Endothelial cell of umbilical vein (primary cell): ENCODE measurements around the gene PIKFYVE. TPM values are rescaled to one million over a fixed set of nuclear protein-coding genes. Genes with fewer than 3 reads are reported as not detected.

Source experiments
- BruUV-seq: library from RNA; stranded (reverse); fragments of 400-500 nt; replicated peaks from 2 replicates; lab custom pipeline; 2021; lab: Mats Ljungman, UMichigan
- CTCF ChIA-PET: fragments of 300-600, 350-600 bp; sonication (Branson Sonifier 250); formaldehyde crosslinking; loops from one replicate; lab custom pipeline; 2021; ENCODE audit warnings: antibody characterized with exemption, inconsistent platforms; lab: Charles Lee
- POLR2A ChIA-PET: fragments of 300-600, 350-600 bp; sonication (Branson Sonifier 250); formaldehyde crosslinking; loops from one replicate; lab custom pipeline; 2021; ENCODE audit warnings: antibody characterized with exemption, inconsistent platforms; lab: Charles Lee
- DNase-seq: peaks from one replicate; pipeline ENCODE4 v3.0.0-alpha.2; 2011; ENCODE audit warnings: low read depth, low spot score
- FAIRE-seq: peaks from 2 replicates; lab custom pipeline; 2011; peaks lifted over from hg19 to GRCh38; lab: Jason Lieb, UNC
- H2AFZ ChIP-seq: 2 replicates; pipeline ENCODE4 v1.6.0; 2012; ENCODE audit warnings: low read depth, low read length, control low read depth, inconsistent platforms
- H3K27ac ChIP-seq: 2 replicates; pipeline ENCODE4 v1.5.1; 2011; ENCODE audit warnings: low read depth, mild to moderate bottlenecking, control low read depth, low read length, moderate library complexity; ENCODE audit not compliant: insufficient read depth
- H3K27me3 ChIP-seq, 2 experiments: 2 replicates each; pipeline versions ENCODE4 v1.6.0 to v1.6.1; 2011; ENCODE audit warnings: low read length in 2 of 2, mixed read lengths in 1 of 2; ENCODE audit not compliant: control insufficient read depth in 2 of 2, insufficient read depth in 2 of 2
- H3K36me3 ChIP-seq, 2 experiments: 2 replicates in 1 of 2; 3 replicates in 1 of 2; pipeline ENCODE4 v1.5.1; 2011; ENCODE audit warnings: low read length in 2 of 2, mild to moderate bottlenecking in 1 of 2, moderate library complexity in 1 of 2; ENCODE audit not compliant: control insufficient read depth in 2 of 2, insufficient read depth in 2 of 2; ENCODE audit errors: extremely low read depth in 1 of 2
- H3K4me1 ChIP-seq: 3 replicates; pipeline ENCODE4 v1.5.1; 2011; ENCODE audit warnings: mild to moderate bottlenecking, low read length; ENCODE audit not compliant: control insufficient read depth, insufficient read depth; ENCODE audit errors: extremely low read depth
- H3K4me2 ChIP-seq: 2 replicates; pipeline ENCODE4 v1.6.1; 2011; ENCODE audit warnings: low read length, control low read depth, mixed read lengths; ENCODE audit not compliant: insufficient read depth
- H3K4me3 ChIP-seq, 3 experiments: fragments of 200-600 bp in 1 of 3; sonication (generic), shearing (Covaris generic) in 1 of 3; replicated peaks in 1 of 3; 2 replicates each; pipeline ENCODE4 v1.5.1; 2011 to 2016; ENCODE audit warnings: control low read depth in 3 of 3, low read length in 3 of 3, mild to moderate bottlenecking in 2 of 3, inconsistent platforms in 1 of 3, low read depth in 1 of 3, moderate library complexity in 1 of 3; ENCODE audit not compliant: insufficient read depth in 1 of 3
- H3K79me2 ChIP-seq: 2 replicates; pipeline ENCODE4 v1.6.0; 2012; ENCODE audit warnings: low read length, inconsistent platforms; ENCODE audit not compliant: control insufficient read depth, insufficient read depth
- H3K9ac ChIP-seq: replicated peaks from 2 replicates; pipeline ENCODE3; 2011; ENCODE audit warnings: low read length, control low read depth; ENCODE audit not compliant: insufficient read depth; ENCODE audit errors: extremely low read depth
- H3K9me1 ChIP-seq: replicated peaks from 3 replicates; pipeline ENCODE4 v1.6.0; 2011; ENCODE audit warnings: mild to moderate bottlenecking, low read length; ENCODE audit not compliant: control insufficient read depth, insufficient read depth; ENCODE audit errors: extremely low read depth
- H3K9me3 ChIP-seq: replicated peaks from 2 replicates; pipeline ENCODE4 v1.5.1; 2012; ENCODE audit warnings: low read length, inconsistent platforms; ENCODE audit not compliant: control insufficient read depth, insufficient read depth
- H4K20me1 ChIP-seq: replicated peaks from 2 replicates; pipeline ENCODE3; 2011; ENCODE audit warnings: mild to moderate bottlenecking, low read length; ENCODE audit not compliant: control insufficient read depth, insufficient read depth; ENCODE audit errors: extremely low read depth
- EZH2 ChIP-seq: IDR thresholded peaks from 2 replicates; pipeline ENCODE4 v1.6.1; 2012; ENCODE audit warnings: borderline replicate concordance, low read depth, mild to moderate bottlenecking, moderate library complexity, low read length, inconsistent platforms; ENCODE audit not compliant: severe bottlenecking
- FOS ChIP-seq: IDR thresholded peaks from 2 replicates; pipeline ENCODE4 v1.6.1; 2011; ENCODE audit warnings: mild to moderate bottlenecking, low read length, moderate library complexity, borderline replicate concordance; ENCODE audit not compliant: insufficient read depth
- GATA2 ChIP-seq: IDR thresholded peaks from 2 replicates; pipeline ENCODE4 v1.7.0; 2011; ENCODE audit warnings: low read depth, mild to moderate bottlenecking, moderate library complexity, mixed read lengths, low read length; ENCODE audit not compliant: insufficient read length, insufficient read depth
- JUN ChIP-seq: IDR thresholded peaks from 2 replicates; pipeline ENCODE4 v1.6.1; 2011; ENCODE audit warnings: borderline replicate concordance, low read depth; ENCODE audit not compliant: insufficient read length, insufficient read depth
- MYC ChIP-seq: IDR thresholded peaks from one replicate; pipeline ENCODE4 v1.6.1; 2011; ENCODE audit warnings: mild to moderate bottlenecking, low read depth, low read length
- POLR2A ChIP-seq: IDR thresholded peaks from 2 replicates; pipeline ENCODE4 v1.6.1; 2012; ENCODE audit warnings: low read depth, mild to moderate bottlenecking, control low read depth, low read length
- POLR2AphosphoS5 ChIP-seq: IDR thresholded peaks from 2 replicates; pipeline ENCODE4 v1.6.1; 2012; ENCODE audit warnings: low read depth, mild to moderate bottlenecking, control low read depth, low read length, moderate library complexity; ENCODE audit not compliant: insufficient read depth
- dilution Hi-C: fragments of 300-500 bp; cut with MboI; formaldehyde crosslinking; loops from one replicate; pipeline ENCODE4 v1.15.0; 2019; ENCODE audit warnings: low sequenced_read_pairs; ENCODE audit not compliant: extremely low pct_ligation_motif_present
- intact Hi-C: fragments of 100-400 bp; cut with micrococcal nuclease; formaldehyde crosslinking; loops from one replicate; pipeline ENCODE4 v1.10.0; 2022
- polyA plus RNA-seq, 4 experiments: library from polyadenylated mRNA; depleted of rRNA in 3 of 4; stranded (reverse) in 3 of 4; unstranded in 1 of 4; fragments of >200 nt; gene quantifications; 2 replicates each; pipeline versions ENCODE4 v1.2.1 to v1.2.3, GENCODE V29; 2011 to 2012; ENCODE audit warnings: missing spikeins in 1 of 4
- total RNA-seq: library from RNA; stranded (reverse); gene quantifications from 2 replicates; pipeline ENCODE4 v1.2.3, GENCODE V29; 2021
- TF ChIP-seq, protein P1 (sequence below), 2 donors: IDR thresholded peaks; 1 replicate in 1 of 2; 2 replicates in 1 of 2; pipeline ENCODE4 v1.5.1; 2011; ENCODE audit warnings: low read length in 2 of 2, mild to moderate bottlenecking in 2 of 2, moderate library complexity in 2 of 2, control low read depth in 1 of 2, inconsistent platforms in 1 of 2, low read depth in 1 of 2; ENCODE audit not compliant: insufficient read depth in 1 of 2; ENCODE audit errors: extremely low read depth in 1 of 2
- TF ChIP-seq, protein P2 (sequence below): IDR thresholded peaks from 2 replicates; pipeline ENCODE4 v1.6.1; 2011; ENCODE audit not compliant: insufficient read depth, insufficient read length

PIKFYVE gene
- total and polyA plus RNA-seq, 2 donors (not counting 3 experiments of a cell fraction or from before 2014, with no cell fraction given) = 9.0 to 28.2 TPM

DNA sequence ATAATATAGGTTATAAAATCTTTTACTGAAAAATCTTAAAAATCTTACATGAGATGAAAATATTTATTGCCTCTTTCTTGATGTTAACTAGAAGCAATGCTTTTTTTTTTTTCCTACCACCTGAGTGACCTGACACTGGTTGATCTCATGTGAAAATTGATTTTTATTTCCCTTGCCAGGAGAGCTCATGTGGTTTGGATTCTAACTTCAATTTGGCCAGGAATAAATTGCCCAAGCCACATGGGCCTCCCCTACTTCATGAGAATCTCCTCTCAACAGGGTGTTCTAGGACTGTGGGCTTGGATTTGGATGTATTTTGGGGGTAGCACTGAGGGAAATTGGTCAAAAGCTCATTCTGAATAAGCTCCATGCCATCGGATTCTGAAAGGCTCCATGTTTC is 31.3 kb upstream of the PIKFYVE start:
- H3K27ac ChIP-seq = no peak overlapping the region
- CTCF ChIA-PET = interaction anchor here (1.0 kb wide), 1 partner anchor 19 kb away, joined by 4 read pairs; no protein-coding TSS in a partner anchor
- POLR2A ChIA-PET = no interaction called here
- H3K4me3 ChIP-seq = no peak overlapping the region
- no peaks in the 10 kb centered on the region for H3K27me3 ChIP-seq
- no peaks in the 10 kb centered on the region for H3K79me2 ChIP-seq
- dilution Hi-C loops (no loop called here), intact Hi-C loops (no loop called here)
- no peaks in the 10 kb centered on the region for H3K4me1 ChIP-seq
- no peak overlapping the region for H3K9ac ChIP-seq
- TF ChIP-seq POLR2A (no peak), JUN (no peak), MYC (no peak), EZH2 (no peak), POLR2AphosphoS5 (no peak), GATA2 (no peak), FOS (no peak)
- TF ChIP-seq, protein P1, sequence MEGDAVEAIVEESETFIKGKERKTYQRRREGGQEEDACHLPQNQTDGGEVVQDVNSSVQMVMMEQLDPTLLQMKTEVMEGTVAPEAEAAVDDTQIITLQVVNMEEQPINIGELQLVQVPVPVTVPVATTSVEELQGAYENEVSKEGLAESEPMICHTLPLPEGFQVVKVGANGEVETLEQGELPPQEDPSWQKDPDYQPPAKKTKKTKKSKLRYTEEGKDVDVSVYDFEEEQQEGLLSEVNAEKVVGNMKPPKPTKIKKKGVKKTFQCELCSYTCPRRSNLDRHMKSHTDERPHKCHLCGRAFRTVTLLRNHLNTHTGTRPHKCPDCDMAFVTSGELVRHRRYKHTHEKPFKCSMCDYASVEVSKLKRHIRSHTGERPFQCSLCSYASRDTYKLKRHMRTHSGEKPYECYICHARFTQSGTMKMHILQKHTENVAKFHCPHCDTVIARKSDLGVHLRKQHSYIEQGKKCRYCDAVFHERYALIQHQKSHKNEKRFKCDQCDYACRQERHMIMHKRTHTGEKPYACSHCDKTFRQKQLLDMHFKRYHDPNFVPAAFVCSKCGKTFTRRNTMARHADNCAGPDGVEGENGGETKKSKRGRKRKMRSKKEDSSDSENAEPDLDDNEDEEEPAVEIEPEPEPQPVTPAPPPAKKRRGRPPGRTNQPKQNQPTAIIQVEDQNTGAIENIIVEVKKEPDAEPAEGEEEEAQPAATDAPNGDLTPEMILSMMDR (IDR thresholded peaks at IDR 0.05; ENCODE audit: extremely low read depth in 1 of 2, insufficient read depth in 1 of 2, low read depth in 1 of 2, low read length in 2 of 2) = no peak
- TF ChIP-seq, protein P2, sequence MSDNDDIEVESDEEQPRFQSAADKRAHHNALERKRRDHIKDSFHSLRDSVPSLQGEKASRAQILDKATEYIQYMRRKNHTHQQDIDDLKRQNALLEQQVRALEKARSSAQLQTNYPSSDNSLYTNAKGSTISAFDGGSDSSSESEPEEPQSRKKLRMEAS = no peak
- peaks cover 3 to 17% of the 10 kb centered on the region in 2 experiments for H3K36me3 ChIP-seq
- DNase-seq (no peak), FAIRE-seq (no peak)
- no peaks in the 10 kb centered on the region for H4K20me1 ChIP-seq
- H3K9me3 ChIP-seq = no peaks in the 10 kb centered on the region
- H3K9me1 ChIP-seq = no peaks in the 10 kb centered on the region
- no peak overlapping the region for H2AFZ ChIP-seq
- no peak overlapping the region for H3K4me2 ChIP-seq
- BruUV-seq = no TSS peak
